Measurements from ENCODE around the gene WDR90.

GRCh38 chr16:686459-687260 is 37.5 kb downstream of the WDR90 start:
- TF ChIP-seq EP300 (IDR thresholded peaks at IDR 0.05; ENCODE audit: low read depth in 2 of 2, low read length in 2 of 2) (no peak), EP300 (CRISPR knock-in tag; IDR thresholded peaks at IDR 0.05; ENCODE audit: borderline replicate concordance) (no peak), ETS1 (CRISPR knock-in tag; IDR thresholded peaks at IDR 0.05) (no peak), BCL6 (CRISPR knock-in tag; IDR thresholded peaks at IDR 0.05) (no peak), KDM1A (CRISPR knock-in tag; IDR thresholded peaks at IDR 0.05) (no peak), ZNF619 (CRISPR knock-in tag; IDR thresholded peaks at IDR 0.05) (no peak), NFYB (CRISPR knock-in tag; IDR thresholded peaks at IDR 0.05) (no peak), POLR2AphosphoS5 (IDR thresholded peaks at IDR 0.05; ENCODE audit: low read depth, low read length) (no peak), SMARCC2 (IDR thresholded peaks at IDR 0.05) (no peak), ZNF737 (CRISPR knock-in tag; IDR thresholded peaks at IDR 0.05; ENCODE audit: borderline replicate concordance) (no peak), ZNF407 (CRISPR knock-in tag; IDR thresholded peaks at IDR 0.05; ENCODE audit: not compliant biosample characterization) (no peak), CTCF (CRISPR knock-in tag; IDR thresholded peaks at IDR 0.05) (no peak), POLR2A (IDR thresholded peaks at IDR 0.05; ENCODE audit: insufficient read depth in 1 of 2, low read depth in 2 of 2, low read length in 2 of 2) (0 out of 4 replicates have a peak, but pooled peaks of 1 of the 2 experiments have one; percentile 13), PBX3 (CRISPR knock-in tag; IDR thresholded peaks at IDR 0.05; ENCODE audit: borderline replicate concordance) (no peak)
